SK-N-MC (cell line): ENCODE measurements around the gene SPNS3.

ENCODE experiments used
- EZH2 ChIP-seq: fragments of 200-600 bp; sonication (generic); IDR thresholded peaks from one replicate; pipeline ENCODE4 v1.6.1; 2017; ENCODE audit warnings: antibody characterized with exemption
- FOXP2 ChIP-seq: optimal IDR thresholded peaks from 2 replicates; pipeline ENCODE3; 2011; ENCODE audit warnings: mild to moderate bottlenecking, moderate library complexity; ENCODE audit not compliant: insufficient read depth; ENCODE audit errors: extremely low read length, control extremely low read depth
- POLR2AphosphoS5 ChIP-seq: IDR thresholded peaks from 2 replicates; pipeline ENCODE4 v1.6.1; 2012; ENCODE audit warnings: mild to moderate bottlenecking, low read depth, low read length, borderline replicate concordance

DNA sequence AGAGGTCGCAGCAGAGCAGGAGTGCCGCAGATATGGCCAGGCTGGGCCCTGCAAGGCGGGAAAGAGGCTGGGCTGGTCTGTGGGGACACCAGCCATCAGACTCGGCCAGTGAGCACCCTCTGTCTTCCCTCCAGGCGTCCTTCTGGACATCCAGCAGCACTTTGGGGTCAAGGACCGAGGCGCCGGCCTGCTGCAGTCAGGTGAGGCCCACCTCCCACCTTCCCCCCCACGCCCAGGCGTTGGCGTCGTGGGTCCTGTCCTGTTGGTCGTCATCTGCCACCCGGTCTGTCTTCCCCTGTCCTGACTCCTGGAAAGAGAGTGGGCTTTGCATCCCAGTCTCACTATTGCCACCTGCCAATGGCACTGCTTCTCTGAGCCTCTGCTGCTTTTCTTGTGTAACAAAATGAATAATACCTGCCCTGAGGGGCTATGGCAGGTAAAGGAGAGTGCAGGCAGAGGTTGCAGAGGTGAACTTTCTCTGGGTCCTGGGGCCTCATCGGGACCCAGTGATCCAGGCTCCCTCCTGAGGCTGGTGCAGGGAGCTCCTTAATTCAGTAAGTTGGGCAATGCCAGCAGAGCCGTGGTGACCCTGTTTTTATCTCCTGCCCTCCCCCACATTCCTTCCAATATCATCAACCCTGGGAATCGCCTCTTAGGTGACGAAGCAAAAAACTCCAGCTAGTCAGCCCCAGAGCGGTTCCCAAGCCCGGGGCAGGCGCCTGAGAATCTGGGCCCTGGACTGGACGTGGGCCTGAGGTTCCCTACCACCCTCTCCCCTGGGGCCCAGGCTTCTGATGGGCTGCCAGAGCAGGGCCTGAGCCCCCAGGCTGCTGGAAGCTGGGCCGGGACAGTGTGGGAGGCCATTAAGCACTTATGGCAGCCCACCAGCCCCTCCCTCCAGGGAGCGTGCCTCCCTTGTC is 79.6 kb downstream of the SPNS3 start:
- TF ChIP-seq POLR2AphosphoS5 (no peak), EZH2 (no peak), FOXP2 (no peak)
